ENCODE data around the gene NEB.

NEB gene

GRCh38 chr2:151695778-151696177, 38.5 kb downstream of the NEB start:
- no peak for DNase-seq (ENCODE audit: low read depth)

- no peak for DNase-seq (ENCODE audit: low read depth)
Measured at GRCh38 chr2:151691631-151692030, 42.6 kb downstream of the NEB start.

- DNase-seq (ENCODE audit: low read depth) = no peak
Measured at GRCh38 chr2:151688719-151689118, 45.6 kb downstream of the NEB start.

- no peak for DNase-seq (ENCODE audit: low read depth)
Measured at GRCh38 chr2:151682459-151683003, 51.7 kb downstream of the NEB start.

- DNase-seq (ENCODE audit: low read depth) = no peak
Measured at GRCh38 chr2:151681051-151681450, 53.2 kb downstream of the NEB start.

- DNase-seq (ENCODE audit: low read depth) = no peak
Measured at GRCh38 chr2:151679994-151680393, 54.3 kb downstream of the NEB start.

- no peak for DNase-seq (ENCODE audit: low read depth)
Measured at GRCh38 chr2:151678849-151679248, 55.4 kb downstream of the NEB start.

- no peak for DNase-seq (ENCODE audit: low read depth)
Measured at GRCh38 chr2:151673016-151673415, 61.3 kb downstream of the NEB start.

- DNase-seq (ENCODE audit: low read depth) = no peak
Measured at GRCh38 chr2:151672277-151672676, 62.0 kb downstream of the NEB start.

GRCh38 chr2:151670846-151671597, 63.3 kb downstream of the NEB start:
- no peak for DNase-seq (ENCODE audit: low read depth)

GRCh38 chr2:151670346-151670745, 63.9 kb downstream of the NEB start:
- no peak for DNase-seq (ENCODE audit: low read depth)

- DNase-seq (ENCODE audit: low read depth) = no peak
Measured at GRCh38 chr2:151669585-151670081, 64.6 kb downstream of the NEB start.

- DNase-seq (ENCODE audit: low read depth) = no peak
Measured at GRCh38 chr2:151668737-151669136, 65.5 kb downstream of the NEB start.

- no peak for DNase-seq (ENCODE audit: low read depth)
Measured at GRCh38 chr2:151665959-151666358, 68.3 kb downstream of the NEB start.

- no peak for DNase-seq (ENCODE audit: low read depth)
Measured at GRCh38 chr2:151664520-151664919, 69.8 kb downstream of the NEB start.

GRCh38 chr2:151661625-151662024, 72.7 kb downstream of the NEB start:
- DNase-seq (ENCODE audit: low read depth) = no peak

- DNase-seq (ENCODE audit: low read depth) = no peak
Measured at GRCh38 chr2:151658081-151658480, 76.2 kb downstream of the NEB start.

GRCh38 chr2:151657667-151658076, 76.6 kb downstream of the NEB start:
- DNase-seq (ENCODE audit: low read depth) = no peak

GRCh38 chr2:151655663-151656398, 78.4 kb downstream of the NEB start:
- DNase-seq (ENCODE audit: low read depth) = no peak

- DNase-seq (ENCODE audit: low read depth) = no peak
Measured at GRCh38 chr2:151654891-151655290, 79.4 kb downstream of the NEB start.

- no peak for DNase-seq (ENCODE audit: low read depth)
Measured at GRCh38 chr2:151654085-151654484, 80.2 kb downstream of the NEB start.

- DNase-seq (ENCODE audit: low read depth) = no peak
Measured at GRCh38 chr2:151651274-151651673, 83.0 kb downstream of the NEB start.

- DNase-seq (ENCODE audit: low read depth) = no peak
Measured at GRCh38 chr2:151650456-151650855, 83.8 kb downstream of the NEB start.
